IMR-90 (cell line): Measurements from ENCODE around the gene METTL1. TPM values are rescaled to one million over a fixed set of nuclear protein-coding genes. Genes with fewer than 3 reads are reported as not detected.
"Not testable (repeated sequence)": the region's sequence is repeated elsewhere in the genome, so short reads cannot be mapped to it uniquely, and the experiment has no call there.

Experiments
- ATAC-seq: fragments of 200-7000 bp; cut with Tn5 transposase; 2 replicates; pipeline ENCODE4 v1.9.1; 2020; ENCODE audit warnings: low read depth, mild to moderate bottlenecking, moderate library complexity
- BruUV-seq: library from RNA; stranded (reverse); fragments of 400-500 nt; replicated peaks from 2 replicates; lab custom pipeline; 2021; lab: Mats Ljungman, UMichigan
- CTCF ChIA-PET: fragments of 300-600 bp; formaldehyde crosslinking; extraction: SDS; loops from one replicate; lab custom pipeline; 2021; ENCODE audit warnings: antibody characterized with exemption; lab: Yijun Ruan, JAX
- POLR2A ChIA-PET: fragments of 300-600 bp; sonication (Branson Sonifier 250); formaldehyde crosslinking; loops from one replicate; lab custom pipeline; 2022; ENCODE audit warnings: antibody characterized with exemption; ENCODE audit not compliant: unreplicated experiment; lab: Charles Lee
- DNase-seq: peaks from one replicate; pipeline ENCODE4 v3.0.0; 2013
- H2AFZ ChIP-seq: replicated peaks from 2 replicates; pipeline ENCODE3; 2013; ENCODE audit warnings: low read length, mild to moderate bottlenecking; ENCODE audit not compliant: poor library complexity
- H2AK5ac ChIP-seq: 2 replicates; pipeline ENCODE4 v1.6.1; 2013; ENCODE audit warnings: low read depth, low read length, inconsistent platforms
- H2AK9ac ChIP-seq: replicated peaks from 2 replicates; pipeline ENCODE3; 2013; ENCODE audit warnings: mild to moderate bottlenecking, low read depth, low read length, moderate library complexity; ENCODE audit not compliant: poor library complexity
- H2BK120ac ChIP-seq: 2 replicates; pipeline ENCODE4 v1.6.1; 2013; ENCODE audit warnings: low read depth, low read length, inconsistent platforms
- H2BK15ac ChIP-seq: 3 replicates; pipeline ENCODE4 v1.6.1; 2013; ENCODE audit warnings: low read depth, low read length, inconsistent platforms
- H2BK20ac ChIP-seq: 2 replicates; pipeline ENCODE4 v1.6.1; 2013; ENCODE audit warnings: low read depth, mild to moderate bottlenecking, inconsistent platforms, low read length, moderate library complexity
- H2BK5ac ChIP-seq: 2 replicates; pipeline ENCODE4 v1.6.1; 2013; ENCODE audit warnings: mild to moderate bottlenecking, low read depth, low read length, inconsistent platforms; ENCODE audit not compliant: poor library complexity, severe bottlenecking
- H3K14ac ChIP-seq: replicated peaks from 2 replicates; pipeline ENCODE4 v1.6.1; 2013; ENCODE audit warnings: low read depth, low read length, inconsistent platforms
- H3K18ac ChIP-seq: 2 replicates; pipeline ENCODE4 v1.6.1; 2013; ENCODE audit warnings: low read depth, low read length, control low read depth
- H3K23ac ChIP-seq: 2 replicates; pipeline ENCODE4 v1.6.1; 2013; ENCODE audit warnings: low read depth, low read length, inconsistent platforms
- H3K27ac ChIP-seq: 2 replicates; pipeline ENCODE4 v1.5.1; 2013; ENCODE audit warnings: mild to moderate bottlenecking, control low read depth, low read length; ENCODE audit not compliant: insufficient read depth
- H3K27me3 ChIP-seq: 2 replicates; pipeline ENCODE4 v1.6.1; 2013; ENCODE audit warnings: low read length; ENCODE audit not compliant: control insufficient read depth, insufficient read depth
- H3K36me3 ChIP-seq: 2 replicates; pipeline ENCODE4 v1.6.1; 2013; ENCODE audit warnings: low read length, mixed read lengths; ENCODE audit not compliant: control insufficient read depth, insufficient read depth
- H3K4ac ChIP-seq: 2 replicates; pipeline ENCODE4 v1.6.1; 2013; ENCODE audit warnings: low read depth, low read length, inconsistent platforms
- H3K4me1 ChIP-seq: 2 replicates; pipeline ENCODE4 v1.6.1; 2013; ENCODE audit warnings: low read length, mixed read lengths; ENCODE audit not compliant: control insufficient read depth, insufficient read depth
- H3K4me2 ChIP-seq: 2 replicates; pipeline ENCODE4 v1.6.1; 2013; ENCODE audit warnings: low read depth, mild to moderate bottlenecking, control low read depth, low read length, moderate library complexity
- H3K4me3 ChIP-seq: 2 replicates; pipeline ENCODE4 v1.5.1; 2013; ENCODE audit warnings: low read depth, mild to moderate bottlenecking, control low read depth, low read length, moderate library complexity; ENCODE audit not compliant: insufficient read depth
- H3K56ac ChIP-seq: 2 replicates; pipeline ENCODE4 v1.6.1; 2013; ENCODE audit warnings: low read length, inconsistent platforms; ENCODE audit not compliant: insufficient read depth; ENCODE audit errors: extremely low read depth
- H3K79me1 ChIP-seq, 2 experiments: 2 replicates each; pipeline ENCODE4 v1.6.1; 2013; ENCODE audit warnings: low read length in 2 of 2, inconsistent platforms in 1 of 2, low read depth in 1 of 2
- H3K9ac ChIP-seq: 2 replicates; pipeline ENCODE4 v1.6.1; 2013; ENCODE audit warnings: low read depth, low read length, control low read depth
- H3K9me1 ChIP-seq: 2 replicates; pipeline ENCODE4 v1.6.1; 2013; ENCODE audit warnings: low read length, inconsistent platforms; ENCODE audit not compliant: insufficient read depth
- H3K9me3 ChIP-seq: 2 replicates; pipeline ENCODE4 v1.6.1; 2013; ENCODE audit warnings: low read length; ENCODE audit not compliant: control insufficient read depth, insufficient read depth
- H4K20me1 ChIP-seq: 2 replicates; pipeline ENCODE4 v1.6.1; 2013; ENCODE audit warnings: low read length, inconsistent platforms; ENCODE audit not compliant: insufficient read depth
- H4K5ac ChIP-seq: 2 replicates; pipeline ENCODE4 v1.6.1; 2013; ENCODE audit warnings: mild to moderate bottlenecking, low read depth, low read length, control low read depth
- H4K8ac ChIP-seq, 2 experiments: 2 replicates each; pipeline ENCODE4 v1.6.1; 2013; ENCODE audit warnings: low read depth in 2 of 2, low read length in 2 of 2, control low read depth in 1 of 2, inconsistent platforms in 1 of 2
- H4K91ac ChIP-seq: 2 replicates; pipeline ENCODE4 v1.6.1; 2013; ENCODE audit warnings: low read depth, low read length, inconsistent platforms; ENCODE audit not compliant: insufficient read depth
- WGBS, 2 experiments: methylation state at CpG; one replicate each; pipeline versions ENCODE4 v1.1.5 to v1.1.7; 2013; ENCODE audit warnings: missing lambda C conversion rate in 2 of 2; ENCODE audit not compliant: insufficient read length in 1 of 2; ENCODE audit errors: extremely low coverage in 2 of 2; 5-methylcytosine and 5-hydroxymethylcytosine counted together
- dilution Hi-C: fragments of 300-500 bp; cut with HindIII; formaldehyde crosslinking; loops from one replicate; pipeline ENCODE4 v1.14.3; 2018; ENCODE audit warnings: low sequenced_read_pairs; ENCODE audit not compliant: unreplicated experiment
- in situ Hi-C: fragments of 300-500 bp; cut with MboI; formaldehyde crosslinking; loops from 3 replicates; pipeline ENCODE4 v1.14.3; 2019; ENCODE audit warnings: low sequenced_read_pairs, inconsistent platforms, mixed read lengths
- intact Hi-C: fragments of 100-400 bp; cut with micrococcal nuclease; formaldehyde crosslinking; loops from 2 replicates; pipeline ENCODE4 v1.10.0; 2022
- polyA plus RNA-seq, 3 experiments: library from polyadenylated mRNA; depleted of rRNA; stranded (reverse); fragments of >200 nt; gene quantifications; 2 replicates each; pipeline ENCODE4 v1.2.3, GENCODE V29; 2012; ENCODE audit warnings: low replicate concordance in 1 of 3
- total RNA-seq: library from RNA; depleted of rRNA; stranded (reverse); fragments of >200 nt; gene quantifications from 2 replicates; pipeline ENCODE4 v1.2.3, GENCODE V29; 2012

The METTL1 gene
- total and polyA plus RNA-seq, 2 of the 4 experiments (the other 2 are of a cell fraction): 12.4 to 27.5 TPM

- BruUV-seq, H2BK15ac ChIP-seq, H3K9me1 ChIP-seq, H3K56ac ChIP-seq, H3K4me2 ChIP-seq, H3K23ac ChIP-seq, H2BK20ac ChIP-seq, dilution Hi-C loops, ATAC-seq, H3K14ac ChIP-seq, H3K9me3 ChIP-seq, H4K8ac ChIP-seq, H4K20me1 ChIP-seq, H2BK5ac ChIP-seq, intact Hi-C loops, H3K4me3 ChIP-seq, H3K18ac ChIP-seq, H3K36me3 ChIP-seq, H3K27me3 ChIP-seq, POLR2A ChIA-PET, DNase-seq, H3K9ac ChIP-seq, H4K91ac ChIP-seq, H2BK120ac ChIP-seq, H3K4ac ChIP-seq, H3K27ac ChIP-seq, in situ Hi-C loops, H3K4me1 ChIP-seq, H2AK9ac ChIP-seq, H2AK5ac ChIP-seq, H2AFZ ChIP-seq, H4K5ac ChIP-seq: not testable (repeated sequence)
- peaks cover 16 to 29% of the 10 kb centered on the region in 2 experiments; a peak in 3 of 4 replicates for H3K79me1 ChIP-seq
- CTCF ChIA-PET: interaction anchor here (1.2 kb wide), 1 partner anchor 15 kb away, joined by 3 read pairs; no protein-coding TSS in a partner anchor
- WGBS, 2 experiments: 100% methylated on average over 3 of the region's 11 CpGs; no CpG with 5 or more reads in 1 of the 2 experiments
Measured at GRCh38 chr12:57774634-57775033, 2.7 kb upstream of the METTL1 start.
